AG04449 (cell line): Measurements from ENCODE around the gene MICAL1.

Source experiments
- CTCF ChIA-PET: fragments of 350-600 bp; formaldehyde crosslinking; extraction: SDS; loops from one replicate; lab custom pipeline; 2021; ENCODE audit warnings: antibody characterized with exemption; lab: Yijun Ruan, JAX
- POLR2A ChIA-PET: fragments of 400-600, 350-600 bp; formaldehyde crosslinking; extraction: SDS; loops from one replicate; lab custom pipeline; 2020; ENCODE audit warnings: antibody characterized with exemption, inconsistent platforms; lab: Yijun Ruan, JAX
- DNase-seq: peaks from one replicate; pipeline ENCODE4 v3.0.0-alpha.2; 2010; ENCODE audit warnings: low read depth, low spot score
- H3K4me3 ChIP-seq: 2 replicates; pipeline ENCODE4 v1.5.1; 2011; ENCODE audit warnings: low read depth, mild to moderate bottlenecking, control low read depth, low read length
- TF ChIP-seq, protein P1 (sequence below): IDR thresholded peaks from one replicate; pipeline ENCODE4 v1.5.1; 2011; ENCODE audit warnings: mild to moderate bottlenecking, moderate library complexity, low read length, control low read depth, inconsistent platforms; ENCODE audit not compliant: insufficient read depth; ENCODE audit errors: missing control alignments

Gene MICAL1

GRCh38 chr6:109478222-109478805, 22.7 kb upstream of the MICAL1 start:
- ChIA-PET POLR2A (interaction anchor here (0.7 kb wide), 1 partner anchor 863 kb away, joined by 4 read pairs; no protein-coding TSS in a partner anchor), CTCF (interaction anchor here (0.7 to 1.9 kb wide), 2 partner anchors 15 to 18 kb away, joined by 3 to 4 read pairs; no protein-coding TSS in a partner anchor)
- TF ChIP-seq, protein P1, sequence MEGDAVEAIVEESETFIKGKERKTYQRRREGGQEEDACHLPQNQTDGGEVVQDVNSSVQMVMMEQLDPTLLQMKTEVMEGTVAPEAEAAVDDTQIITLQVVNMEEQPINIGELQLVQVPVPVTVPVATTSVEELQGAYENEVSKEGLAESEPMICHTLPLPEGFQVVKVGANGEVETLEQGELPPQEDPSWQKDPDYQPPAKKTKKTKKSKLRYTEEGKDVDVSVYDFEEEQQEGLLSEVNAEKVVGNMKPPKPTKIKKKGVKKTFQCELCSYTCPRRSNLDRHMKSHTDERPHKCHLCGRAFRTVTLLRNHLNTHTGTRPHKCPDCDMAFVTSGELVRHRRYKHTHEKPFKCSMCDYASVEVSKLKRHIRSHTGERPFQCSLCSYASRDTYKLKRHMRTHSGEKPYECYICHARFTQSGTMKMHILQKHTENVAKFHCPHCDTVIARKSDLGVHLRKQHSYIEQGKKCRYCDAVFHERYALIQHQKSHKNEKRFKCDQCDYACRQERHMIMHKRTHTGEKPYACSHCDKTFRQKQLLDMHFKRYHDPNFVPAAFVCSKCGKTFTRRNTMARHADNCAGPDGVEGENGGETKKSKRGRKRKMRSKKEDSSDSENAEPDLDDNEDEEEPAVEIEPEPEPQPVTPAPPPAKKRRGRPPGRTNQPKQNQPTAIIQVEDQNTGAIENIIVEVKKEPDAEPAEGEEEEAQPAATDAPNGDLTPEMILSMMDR: no peak
- no peak for DNase-seq
- H3K4me3 ChIP-seq: no peak overlapping the region

- POLR2A ChIA-PET: no interaction called here
- no peak overlapping the region for H3K4me3 ChIP-seq
- CTCF ChIA-PET: interaction anchor here (1.9 kb wide), 1 partner anchor 14 kb away, joined by 4 read pairs; no protein-coding TSS in a partner anchor
- TF ChIP-seq, protein P1: no peak
- no peak for DNase-seq
These were observed 22.2 kb upstream of the MICAL1 start for GRCh38 chr6:109477725-109478124.

DNA sequence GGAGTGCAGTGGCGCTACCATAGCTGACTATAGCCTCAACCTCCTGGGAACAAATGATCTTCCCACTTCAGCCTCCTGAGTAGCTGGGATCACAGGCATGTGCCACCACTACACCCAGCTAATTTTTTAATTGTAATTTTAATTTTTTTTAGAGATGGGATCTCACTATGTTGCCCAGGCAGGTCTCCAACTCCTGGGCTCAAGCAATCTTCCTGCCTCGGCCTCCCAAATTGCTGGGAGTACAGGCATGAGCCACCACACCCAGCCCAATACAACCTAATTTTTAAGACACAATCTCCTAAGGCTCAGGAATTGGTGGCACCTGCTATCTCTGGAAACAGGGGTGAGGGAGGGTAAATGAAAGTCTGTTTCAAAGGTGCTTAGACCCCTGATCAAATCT, 21.6 kb upstream of the MICAL1 start:
- ChIA-PET POLR2A (interaction anchor here (0.5 kb wide), 1 partner anchor 1194 kb away, joined by 7 read pairs; no protein-coding TSS in a partner anchor), CTCF (no interaction called here)
- TF ChIP-seq, protein P1: no peak
- H3K4me3 ChIP-seq: no peak overlapping the region
- DNase-seq: no peak

GRCh38 chr6:109475625-109476024, 20.1 kb upstream of the MICAL1 start:
- H3K4me3 ChIP-seq: no peak overlapping the region
- ChIA-PET CTCF (no interaction called here), POLR2A (no interaction called here)
- TF ChIP-seq, protein P1: no peak
- DNase-seq: no peak

DNA sequence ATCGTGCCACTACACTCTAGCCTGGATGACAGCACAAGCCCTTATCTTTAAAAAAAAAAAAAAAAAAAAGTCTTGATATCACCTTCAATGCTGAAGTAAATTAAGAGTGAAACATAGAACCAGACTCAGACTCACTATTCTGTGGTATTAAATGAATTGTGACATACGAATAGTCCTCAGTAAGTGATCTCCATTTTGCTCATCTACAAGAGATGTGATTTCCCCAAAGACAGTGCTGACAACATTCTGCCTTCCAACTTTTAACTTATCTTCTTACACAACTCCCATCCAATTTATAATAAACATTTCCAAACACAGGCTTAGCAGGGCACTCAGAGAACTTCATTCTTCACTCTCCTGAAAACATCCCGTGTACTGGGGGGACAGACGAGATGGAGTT, 19.4 kb upstream of the MICAL1 start:
- TF ChIP-seq, protein P1: no peak
- POLR2A ChIA-PET: no interaction called here
- H3K4me3 ChIP-seq: no peak overlapping the region
- no peak for DNase-seq
- CTCF ChIA-PET: no interaction called here

DNA sequence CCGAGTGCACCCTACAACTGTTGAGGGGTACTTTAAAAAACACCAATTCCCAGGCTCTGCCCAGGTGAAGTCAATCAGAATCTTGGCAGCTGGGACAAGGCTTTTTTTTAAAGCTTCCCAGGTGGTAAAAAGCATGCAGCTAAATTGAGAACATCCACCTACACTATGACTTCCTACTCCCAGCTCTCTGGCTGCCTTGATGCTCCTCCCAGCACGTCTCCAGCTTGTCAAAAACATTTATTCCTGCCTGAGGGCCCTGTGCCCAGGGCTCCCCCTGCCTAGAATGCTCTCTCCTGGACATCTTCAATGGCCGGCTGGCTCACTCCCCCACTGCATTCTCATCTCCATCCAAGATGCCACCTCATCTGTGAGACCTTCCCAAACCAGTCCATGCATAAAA, 17.5 kb upstream of the MICAL1 start:
- ChIA-PET CTCF (no interaction called here), POLR2A (no interaction called here)
- no peak for DNase-seq
- no peak overlapping the region for H3K4me3 ChIP-seq
- TF ChIP-seq, protein P1: no peak
